Right lung (tissue), 5 donors: ENCODE measurements around the gene CCDC27. TPM values are rescaled to one million over a fixed set of nuclear protein-coding genes. Genes with fewer than 3 reads are reported as not detected.

Experiments used
- DNase-seq, 2 donors: peaks; one replicate each; pipeline ENCODE4 v3.0.0-alpha.2; 2013
- polyA plus RNA-seq, 5 donors: library from polyadenylated mRNA; unstranded; fragments of 120-200 nt; gene quantifications; one replicate each; pipeline versions ENCODE4 v1.2.1 to v1.2.3, GENCODE V29; 2013; ENCODE audit warnings: inconsistent platforms in 1 of 5, low replicate concordance in 1 of 5; ENCODE audit not compliant: insufficient read length in 5 of 5, insufficient read depth in 1 of 5

Gene CCDC27
- polyA plus RNA-seq, 5 donors, result 0.10 to 0.21 (median 0.19) TPM

DNA sequence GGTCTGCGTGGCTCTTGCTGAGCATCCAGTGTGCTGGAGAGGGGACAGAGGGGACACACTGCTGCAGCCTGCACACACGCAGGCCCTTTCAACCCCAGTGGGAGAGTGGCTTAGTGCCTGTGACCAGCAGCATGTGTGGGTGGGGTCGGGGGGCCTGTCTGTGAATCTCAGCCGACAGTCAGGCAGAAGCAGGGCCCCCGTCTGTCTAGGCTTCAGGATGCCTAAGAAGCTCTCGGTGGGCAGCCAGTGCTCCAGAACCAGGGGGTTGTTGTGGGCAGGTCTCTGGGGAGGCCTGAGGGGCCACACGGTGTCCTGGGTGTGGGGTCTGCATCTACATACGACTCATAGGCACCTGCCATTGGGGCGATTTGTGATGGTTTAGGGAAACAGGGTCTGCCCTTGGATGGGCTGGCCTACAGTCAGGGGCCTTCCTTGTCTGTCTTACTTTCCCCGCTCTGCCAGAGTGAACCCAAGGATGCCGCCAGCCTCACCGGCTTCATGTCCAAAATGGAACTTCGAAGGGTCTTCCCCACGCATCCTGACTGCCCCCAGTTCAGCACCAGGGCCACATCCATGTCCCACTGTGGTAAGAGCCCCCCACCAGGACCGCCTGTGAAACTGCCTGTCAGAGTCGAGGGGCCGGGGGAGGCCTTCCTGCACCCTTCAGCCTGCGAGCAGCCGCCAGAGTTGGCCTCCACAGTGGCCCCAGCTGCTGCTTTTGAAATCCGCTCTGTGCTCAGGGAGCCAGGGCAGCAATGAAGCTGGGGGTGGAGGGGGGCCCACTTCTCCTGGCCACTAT is 1.6 kb downstream of the CCDC27 start:
- no peak for DNase-seq

DNA sequence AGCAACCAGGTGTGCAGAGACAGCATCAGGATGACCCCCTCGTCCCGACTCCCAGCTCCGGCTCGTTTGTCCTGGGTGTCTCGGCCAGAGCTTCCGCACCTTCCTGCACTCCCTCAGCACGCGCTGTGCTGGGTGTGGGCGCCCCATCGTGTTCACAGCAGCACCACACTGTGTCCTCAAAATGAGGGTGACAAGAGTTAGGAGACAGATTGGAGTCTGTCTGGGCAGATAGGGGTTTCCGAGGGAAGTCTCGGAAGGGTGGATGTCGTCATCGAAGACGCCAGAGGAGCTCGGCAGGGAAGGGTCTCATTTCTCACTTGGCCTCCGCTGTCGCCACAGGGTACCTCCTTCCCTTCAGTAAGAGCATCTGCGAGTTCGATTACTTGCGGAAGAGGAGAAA is 4.1 kb downstream of the CCDC27 start:
- DNase-seq, result no peak

DNA sequence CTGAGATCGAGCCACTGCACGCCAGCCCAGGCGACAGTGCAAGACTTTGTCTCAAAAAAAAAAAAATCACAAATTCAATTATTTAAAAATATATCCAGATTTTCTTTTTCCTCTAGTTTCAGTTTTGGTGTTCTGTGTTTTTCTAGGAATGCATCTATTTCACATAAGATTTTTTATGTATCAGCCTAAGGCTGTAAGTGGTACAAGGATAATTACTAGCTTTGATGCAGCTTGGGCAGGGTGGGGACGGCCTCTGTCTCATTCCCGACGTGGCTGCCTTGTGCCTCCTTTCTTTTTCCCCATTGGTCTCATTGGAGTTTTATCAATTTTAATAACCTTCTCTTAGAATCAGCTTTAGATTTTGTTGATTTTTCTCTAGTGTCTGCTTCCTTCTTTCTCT is 6.9 kb downstream of the CCDC27 start:
- DNase-seq, result no peak

DNA sequence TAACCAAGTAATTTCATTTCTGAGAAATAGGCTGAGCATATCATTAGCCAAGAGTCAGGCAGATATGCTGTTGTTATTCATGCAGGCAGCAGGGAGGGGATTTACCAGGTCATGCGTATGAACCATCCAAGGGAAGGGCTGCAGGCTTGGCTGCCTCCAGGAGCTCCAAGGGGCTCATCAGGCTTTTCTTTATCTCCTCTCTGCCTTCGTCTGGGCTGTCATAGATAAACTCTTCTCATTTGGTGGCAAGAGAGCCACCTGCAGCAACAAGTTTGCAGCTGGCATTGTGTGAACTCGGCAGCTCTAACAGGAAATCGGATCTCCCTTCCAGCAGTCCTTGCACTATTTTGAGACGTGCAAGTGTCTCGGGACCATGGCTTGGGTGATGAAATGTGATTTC is 7.5 kb downstream of the CCDC27 start:
- no peak for DNase-seq

DNA sequence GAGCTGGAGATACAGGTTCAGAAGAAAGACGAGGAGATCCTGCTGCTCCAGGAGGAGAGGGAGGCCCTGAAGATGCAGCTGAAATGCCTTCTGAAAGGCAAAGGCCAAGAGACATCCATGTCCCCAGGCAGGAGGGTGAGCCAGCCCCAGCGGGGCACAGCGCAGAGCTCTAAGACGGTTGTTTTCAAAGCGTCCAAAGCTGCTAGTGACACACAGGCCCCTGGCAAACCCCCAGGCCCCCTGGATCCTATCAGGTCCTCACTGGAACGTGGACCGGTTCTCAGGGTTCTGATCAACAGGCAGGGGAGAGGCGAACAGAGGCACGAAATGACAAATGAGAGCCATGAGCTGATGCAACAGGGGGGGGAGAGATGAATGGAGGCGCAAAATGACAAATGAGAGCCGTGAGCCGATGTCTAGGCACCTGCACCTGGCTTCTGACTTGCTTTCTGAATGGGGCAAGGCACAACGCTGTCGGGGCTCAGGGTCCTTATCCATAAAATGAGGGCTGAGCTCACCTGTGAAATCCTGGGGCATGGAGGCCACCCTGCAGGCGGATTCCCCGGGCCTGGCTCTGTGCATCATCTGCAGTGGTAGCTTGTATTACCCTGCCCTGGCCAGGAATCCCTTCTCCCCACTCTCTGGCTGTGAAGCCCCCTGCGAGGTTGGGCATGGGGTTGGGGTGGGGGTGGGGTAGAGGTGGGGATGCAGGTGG is 9.2 kb downstream of the CCDC27 start:
- no peak for DNase-seq

DNA sequence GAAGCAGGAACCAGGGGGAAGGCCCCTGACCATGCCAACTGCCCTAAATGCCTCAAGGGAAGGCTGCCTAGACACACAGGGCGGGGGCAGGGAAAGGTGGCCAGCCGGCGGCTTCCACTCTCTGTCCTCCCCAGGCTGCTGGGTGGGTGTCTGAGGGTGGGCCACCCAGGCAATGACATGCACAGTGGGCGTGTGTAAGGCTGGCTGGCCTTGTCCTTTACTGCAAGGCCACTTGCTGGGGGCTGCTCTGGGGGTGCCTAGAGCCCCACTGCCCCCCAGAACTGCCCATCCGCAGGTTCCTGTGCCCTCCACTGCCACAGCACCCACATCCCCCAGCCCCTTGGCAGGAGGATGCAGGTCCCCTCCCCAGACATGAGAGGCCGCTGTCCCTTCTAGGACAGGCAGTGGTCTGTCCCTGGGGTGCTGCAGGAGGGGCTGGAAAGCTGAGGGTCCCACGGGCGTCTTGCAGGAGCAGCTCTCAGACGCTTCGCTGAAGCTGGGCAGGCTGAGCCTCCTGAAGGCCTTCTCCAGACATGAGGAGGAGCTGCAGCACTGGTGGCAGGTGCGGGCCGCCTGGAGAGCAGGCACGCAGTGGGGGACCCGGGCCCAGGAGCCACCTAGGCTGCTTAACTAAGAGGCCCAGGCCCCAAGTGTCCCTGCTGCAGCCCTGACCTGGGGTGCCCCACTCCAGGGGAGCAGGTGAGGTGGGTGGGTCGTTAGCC is 10.1 kb downstream of the CCDC27 start:
- no peak for DNase-seq

DNA sequence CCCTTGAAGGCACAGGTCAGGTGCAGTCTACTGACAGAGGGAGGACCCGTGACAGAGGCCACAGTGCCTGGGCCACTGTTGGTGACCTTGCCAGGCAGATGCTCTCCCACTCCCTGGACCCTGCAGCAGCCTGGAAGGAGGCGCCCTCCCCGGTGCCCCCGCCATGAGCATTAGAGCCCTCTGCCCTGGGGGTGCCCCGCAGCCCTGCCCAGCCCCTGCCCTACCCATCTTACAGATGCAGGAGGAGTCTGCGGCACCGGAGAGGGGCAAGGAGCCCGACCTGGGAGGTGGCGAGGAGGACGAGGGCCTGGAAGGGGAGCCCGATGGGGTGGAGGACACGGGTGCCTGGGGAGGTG is 10.6 kb downstream of the CCDC27 start:
- no peak for DNase-seq

DNA sequence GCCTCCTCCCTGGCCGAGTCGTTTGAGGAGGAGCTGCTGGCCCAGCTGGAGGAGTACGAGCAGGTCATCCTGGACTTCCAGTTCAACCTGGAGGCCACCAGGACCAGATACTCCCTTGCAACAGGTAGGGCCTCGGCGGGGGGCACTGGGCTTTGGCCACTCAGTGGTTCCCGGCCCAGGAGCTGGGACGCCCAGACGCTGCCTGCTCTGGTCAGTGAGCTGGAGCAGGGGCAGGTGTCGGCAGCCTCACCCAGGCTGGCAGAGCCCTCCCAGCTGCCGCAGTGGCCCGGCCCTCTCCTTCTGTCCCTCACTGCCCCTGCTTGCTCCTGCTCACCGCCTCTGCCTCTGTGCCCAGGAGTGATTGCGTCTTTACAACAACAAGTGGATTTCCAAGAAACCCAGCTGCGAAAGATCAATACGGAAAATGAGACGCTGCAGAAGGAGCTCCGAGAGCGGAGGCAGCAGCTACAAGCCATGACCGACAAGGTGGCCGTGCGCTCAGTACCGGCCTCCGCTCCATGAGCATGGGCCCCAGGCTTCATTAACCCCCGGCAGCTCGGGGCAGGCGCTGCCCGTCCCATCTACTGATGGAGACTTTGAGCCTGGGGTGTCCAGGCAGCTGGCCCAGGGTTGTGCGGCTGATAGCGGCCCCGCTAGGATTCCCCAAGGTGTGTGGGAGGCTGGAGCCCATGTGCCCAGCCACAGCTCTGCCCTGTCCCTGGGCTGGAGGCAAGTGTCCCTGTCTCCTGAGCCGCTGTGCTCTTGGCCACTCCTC is 11.3 kb downstream of the CCDC27 start:
- DNase-seq, result no peak

DNA sequence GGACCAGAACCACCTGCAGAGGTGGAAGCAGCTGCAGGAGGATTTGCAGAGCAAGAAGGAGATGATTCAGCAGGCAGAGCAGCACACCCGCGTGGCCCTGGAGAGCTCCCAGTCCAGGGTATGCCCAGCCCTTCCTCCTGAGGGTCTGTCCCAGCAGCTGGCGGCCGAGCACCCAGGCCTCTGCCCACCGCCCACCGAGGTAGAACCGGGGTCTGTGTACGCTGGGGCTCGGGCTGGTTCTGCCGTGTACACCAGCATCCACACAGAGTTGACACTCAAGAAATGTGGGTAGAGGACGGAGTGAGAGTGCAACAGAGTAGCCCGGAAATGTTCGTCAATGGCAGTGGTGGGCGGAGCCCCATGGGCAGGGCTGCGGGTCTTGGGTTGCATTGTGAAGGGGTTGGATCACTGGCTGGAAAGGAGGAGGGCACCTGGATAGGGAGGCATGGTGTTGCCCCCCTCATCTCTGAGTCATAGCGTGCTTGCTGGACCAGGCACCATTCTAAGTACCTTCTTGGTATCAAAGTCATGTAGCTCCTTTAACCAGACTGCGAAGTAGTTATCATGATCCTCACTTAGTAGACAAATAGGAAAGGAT is 15.2 kb downstream of the CCDC27 start:
- DNase-seq, result no peak

DNA sequence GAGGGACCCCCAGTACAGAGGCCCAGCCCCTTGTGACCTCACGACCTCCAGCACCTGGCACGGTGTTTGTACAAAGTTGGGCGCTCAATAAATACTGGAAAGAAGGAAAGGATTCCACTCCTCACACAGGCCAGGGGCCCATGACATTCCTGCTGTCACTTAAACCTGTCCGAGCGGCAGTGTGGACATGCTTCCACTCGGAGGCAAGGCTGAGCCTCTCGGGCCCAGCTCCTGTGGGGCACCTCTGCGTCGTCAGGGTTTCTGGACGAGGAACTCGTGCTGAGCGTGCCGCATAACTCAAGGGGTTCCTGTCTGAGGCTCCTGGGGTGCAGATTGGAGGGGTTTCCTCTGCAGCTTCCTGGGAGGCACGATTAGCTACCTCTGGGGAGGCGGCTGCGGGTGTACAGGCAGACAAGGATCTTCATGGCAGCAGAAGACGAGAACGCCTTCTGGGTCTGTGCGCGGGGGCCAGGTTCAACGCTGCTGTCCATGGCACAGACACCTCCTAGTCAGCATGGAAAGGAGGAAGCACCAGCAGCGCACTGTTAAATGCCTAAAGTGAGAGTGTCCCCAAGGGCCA is 16.7 kb downstream of the CCDC27 start:
- DNase-seq, result no peak

DNA sequence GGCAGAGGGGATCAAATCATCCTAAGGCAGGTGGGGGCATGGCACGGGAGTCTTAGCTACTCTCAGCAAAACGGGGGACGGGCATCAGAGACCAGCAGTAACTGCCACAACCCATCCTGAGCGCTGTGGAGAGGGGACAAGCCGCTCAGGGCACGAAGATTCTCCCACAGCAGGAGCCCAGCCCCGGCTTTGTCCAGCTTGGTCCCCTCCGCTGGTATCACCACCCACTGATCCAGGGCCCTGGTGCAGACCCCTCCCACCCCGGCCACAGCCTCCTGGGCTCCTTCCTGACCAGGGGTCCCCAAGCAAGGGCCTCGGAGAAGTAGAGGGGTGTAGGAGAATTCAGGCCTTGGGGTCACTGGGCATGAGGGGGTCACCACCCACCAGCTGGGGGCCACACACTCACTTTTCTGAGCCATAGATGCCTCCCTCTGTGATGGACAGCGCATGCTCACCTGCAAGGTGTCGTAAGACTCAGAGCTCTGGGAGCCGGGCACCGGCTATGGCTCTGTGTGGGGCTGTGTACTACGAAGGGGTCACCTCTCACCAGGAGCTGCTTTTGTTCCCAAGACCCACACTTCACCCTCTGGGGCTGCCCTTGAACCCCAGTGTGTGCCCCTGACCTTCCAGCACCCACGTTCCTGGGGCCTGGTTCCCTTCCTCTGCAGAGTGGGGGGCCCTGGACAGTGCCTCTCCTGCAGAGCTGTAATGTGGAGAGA is 18.0 kb downstream of the CCDC27 start:
- no peak for DNase-seq

DNA sequence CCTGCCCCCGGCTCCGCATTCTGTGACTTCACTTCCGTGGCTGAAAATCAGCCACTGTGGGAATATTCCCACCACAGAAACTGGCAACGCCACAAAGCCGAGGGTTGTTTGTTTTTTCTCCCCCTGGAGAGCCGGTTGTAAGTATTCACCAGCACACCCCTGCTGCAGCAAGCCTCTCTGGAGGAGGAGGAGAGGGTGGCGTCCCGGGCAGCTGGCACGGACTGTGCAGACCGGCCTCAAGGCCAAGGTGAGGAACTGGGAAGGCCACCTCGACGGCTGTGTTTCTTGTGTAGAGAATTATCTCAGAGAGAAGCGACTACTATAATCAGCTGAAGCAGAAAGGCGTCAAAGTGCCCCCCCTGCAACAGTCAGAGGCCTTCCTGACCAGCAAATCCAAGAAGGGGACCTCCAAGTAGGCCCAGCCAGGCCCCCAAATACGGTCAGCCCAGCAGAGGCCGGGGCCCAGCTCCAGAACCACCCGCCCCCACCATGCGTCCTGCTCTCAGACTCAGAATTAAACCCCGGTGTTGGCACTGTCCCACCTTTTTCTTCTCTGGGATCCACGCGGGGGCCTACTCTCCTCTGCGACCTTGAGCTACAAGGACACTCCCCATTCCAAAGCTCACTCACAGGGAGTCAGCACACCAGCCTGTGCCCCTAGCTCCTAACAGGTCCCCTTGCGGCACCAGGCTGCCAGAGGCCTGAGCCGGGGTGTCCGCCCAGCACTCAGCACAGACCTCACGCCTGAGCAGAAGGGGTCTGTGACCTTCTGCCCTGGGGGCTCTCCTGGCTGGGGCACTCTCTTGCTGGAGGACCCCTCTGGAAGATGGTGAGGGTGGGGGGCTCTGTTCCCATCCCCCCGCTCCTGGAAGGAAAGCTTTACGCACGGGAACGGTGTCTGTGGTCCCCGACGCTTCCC is 19.1 kb downstream of the CCDC27 start:
- no peak for DNase-seq

DNA sequence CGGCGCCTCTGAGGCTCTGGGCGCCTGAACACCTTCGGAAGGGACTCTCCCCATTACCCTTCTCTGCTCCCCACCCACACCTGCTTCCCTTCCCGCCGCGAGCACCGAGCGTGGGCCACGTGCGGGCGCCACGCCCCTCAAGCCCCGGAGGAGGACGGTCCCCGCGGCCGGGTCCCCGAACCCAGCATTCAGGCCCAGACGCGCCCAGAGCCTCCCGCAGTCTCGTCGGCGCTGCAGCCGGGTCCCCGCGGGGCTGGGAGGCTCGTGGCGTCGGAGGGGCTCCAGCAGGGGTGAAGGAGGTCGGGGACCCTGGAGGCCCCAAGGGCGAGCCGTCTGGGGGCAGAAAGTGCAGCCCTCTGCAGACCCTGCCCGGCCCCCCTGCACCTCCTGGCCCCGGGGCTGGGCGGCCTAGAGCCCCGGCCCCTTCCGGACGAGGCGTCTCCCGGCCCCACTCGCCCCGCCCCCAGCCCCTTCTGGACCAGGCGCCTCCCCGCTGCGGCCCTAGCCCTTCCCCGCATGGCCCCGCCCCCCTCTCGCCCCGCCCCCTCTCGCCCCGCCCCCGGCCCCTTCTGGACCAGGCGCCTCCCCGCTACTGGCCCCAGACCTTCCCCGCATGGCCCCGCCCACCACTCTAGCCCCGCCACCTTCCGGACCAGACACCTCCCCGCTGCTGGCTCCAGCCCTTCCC is 19.9 kb downstream of the CCDC27 start:
- DNase-seq, result peak; percentile 78 to 82

DNA sequence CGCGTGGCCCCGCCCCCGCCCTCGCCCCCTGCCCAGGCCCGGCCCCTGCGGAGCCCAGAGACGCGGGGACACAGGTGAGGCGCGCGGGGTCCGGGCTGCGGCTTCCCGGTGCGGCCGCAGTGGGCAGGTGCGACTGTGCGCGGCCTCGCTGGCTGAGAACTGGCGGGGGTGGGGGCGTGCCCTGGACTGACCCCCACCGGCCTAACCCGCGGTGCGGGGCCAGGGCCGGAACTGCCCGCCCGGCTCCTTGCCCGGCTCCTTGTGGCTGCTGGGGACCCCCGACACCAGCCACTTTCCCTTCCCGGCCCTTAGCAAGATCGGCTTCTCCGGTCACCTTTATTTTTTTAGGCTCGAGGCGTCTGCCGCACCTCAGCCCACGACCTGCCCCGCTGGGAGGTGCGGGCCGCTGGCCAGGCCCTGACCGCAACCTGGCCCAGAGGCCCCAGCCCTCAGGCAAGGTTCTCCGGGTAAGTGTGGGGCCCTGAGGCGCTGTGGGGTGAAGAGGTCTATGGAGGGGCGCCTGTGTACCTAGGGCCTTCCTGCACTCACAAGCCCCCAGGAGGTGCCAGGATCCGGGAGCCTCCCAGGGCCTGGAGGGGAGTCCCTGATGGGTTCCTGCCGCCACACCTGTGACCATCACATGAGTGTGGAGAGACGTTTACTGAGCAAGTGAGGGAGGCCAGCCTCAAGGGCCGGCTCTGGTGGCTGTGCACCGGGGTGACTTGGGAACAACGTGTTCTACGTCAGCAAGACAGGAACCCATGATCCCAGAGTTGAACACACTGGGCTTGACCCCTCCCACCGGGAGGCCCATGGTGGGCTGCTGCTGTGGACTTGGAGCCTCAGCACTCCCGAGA is 20.7 kb downstream of the CCDC27 start, which contains the start of gene SMIM1:
Gene SMIM1 (plus strand): TSS at position 35 of the 857 bp plus-strand sequence. CDS start 2,625 bp downstream, outside the sequence.
- no peak for DNase-seq

DNA sequence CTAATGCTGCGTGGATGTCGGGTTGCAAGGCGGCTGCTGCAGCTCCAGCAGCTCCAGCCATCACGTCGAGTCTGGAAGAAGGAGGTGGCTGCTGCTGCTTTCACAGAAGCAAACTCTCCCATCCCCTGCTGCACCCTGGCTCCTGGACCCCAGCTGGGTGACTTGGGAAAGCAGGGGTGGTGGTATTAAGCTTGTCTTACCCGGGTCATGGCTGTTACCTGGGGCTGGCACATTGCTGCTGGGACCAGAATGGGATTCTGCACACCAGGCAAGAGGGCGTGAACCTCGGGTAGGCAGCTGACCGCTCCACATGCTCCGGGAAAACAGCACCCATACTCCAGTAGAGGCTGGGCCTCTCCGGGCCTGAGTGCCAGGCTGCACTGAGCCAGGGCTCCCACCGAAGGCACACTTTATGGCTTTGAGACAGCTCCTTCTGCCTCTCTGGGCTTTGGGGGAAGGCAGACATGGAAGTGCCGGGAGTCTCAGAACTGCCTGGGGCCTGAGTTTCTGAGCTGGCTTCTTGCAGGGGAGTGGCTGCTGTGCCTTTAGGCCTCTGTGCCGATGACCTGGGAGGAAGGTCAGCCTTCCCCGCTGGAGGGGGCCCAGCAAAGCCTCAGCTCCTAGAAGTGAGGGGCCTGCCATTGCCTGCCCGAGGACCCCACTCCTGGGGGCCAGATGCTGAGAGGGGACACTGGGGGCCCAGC is 21.5 kb downstream of the CCDC27 start:
- DNase-seq, result no peak

DNA sequence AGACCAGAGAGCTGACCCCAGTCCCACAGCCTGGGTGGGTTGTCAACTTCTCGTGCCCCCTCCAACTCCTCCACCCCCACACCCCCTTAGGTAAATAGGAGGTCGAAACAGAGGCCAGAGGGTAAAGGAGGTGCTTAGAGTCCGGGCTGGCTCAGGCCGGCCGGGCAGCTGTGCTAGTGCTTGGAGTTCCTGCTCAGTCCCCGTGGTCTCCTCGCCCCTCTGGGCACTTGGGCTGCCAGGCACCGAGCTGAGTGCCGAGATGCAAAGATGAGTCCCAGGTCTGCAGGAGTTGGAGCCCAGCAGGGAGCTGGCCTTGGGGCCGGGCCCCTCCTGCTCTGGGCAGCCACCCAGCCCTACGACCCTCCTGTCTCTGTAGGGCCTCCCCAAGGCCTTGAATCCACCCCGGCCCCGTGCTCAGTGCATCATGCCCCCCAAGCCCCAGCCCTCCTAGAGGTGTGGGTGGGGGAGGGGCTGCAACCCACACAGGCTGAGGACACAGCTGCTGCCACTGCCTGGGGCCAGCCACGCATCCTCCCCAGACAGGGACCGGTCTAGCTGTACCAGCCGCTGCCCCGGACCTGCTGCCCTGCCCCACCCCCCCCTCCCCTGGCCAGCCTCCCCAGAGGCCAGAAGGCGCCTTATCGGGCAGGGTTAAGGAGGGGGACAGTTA is 22.2 kb downstream of the CCDC27 start:
- no peak for DNase-seq
